Measurements from ENCODE around the gene CCDC120.

DNA sequence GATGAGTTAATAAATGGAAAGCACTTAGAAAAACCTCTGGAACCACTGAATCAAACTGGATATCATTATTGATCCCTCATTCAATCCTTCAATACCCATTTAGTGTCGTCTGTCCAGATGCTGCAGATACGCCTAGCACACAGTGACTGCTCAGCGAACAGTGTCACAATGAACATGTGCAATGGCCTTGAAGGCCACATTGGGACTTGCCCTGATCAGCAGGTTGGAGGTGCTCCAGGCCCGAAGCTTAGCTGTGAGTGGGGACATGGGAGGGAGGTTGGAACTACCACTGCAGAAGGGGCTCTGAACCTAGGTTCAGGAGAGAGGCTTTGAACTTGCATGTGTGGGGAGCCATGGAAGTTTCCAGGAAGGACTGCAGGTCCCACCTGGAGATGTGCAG is 47.5 kb downstream of the CCDC120 start:
- TF ChIP-seq, protein P1, sequence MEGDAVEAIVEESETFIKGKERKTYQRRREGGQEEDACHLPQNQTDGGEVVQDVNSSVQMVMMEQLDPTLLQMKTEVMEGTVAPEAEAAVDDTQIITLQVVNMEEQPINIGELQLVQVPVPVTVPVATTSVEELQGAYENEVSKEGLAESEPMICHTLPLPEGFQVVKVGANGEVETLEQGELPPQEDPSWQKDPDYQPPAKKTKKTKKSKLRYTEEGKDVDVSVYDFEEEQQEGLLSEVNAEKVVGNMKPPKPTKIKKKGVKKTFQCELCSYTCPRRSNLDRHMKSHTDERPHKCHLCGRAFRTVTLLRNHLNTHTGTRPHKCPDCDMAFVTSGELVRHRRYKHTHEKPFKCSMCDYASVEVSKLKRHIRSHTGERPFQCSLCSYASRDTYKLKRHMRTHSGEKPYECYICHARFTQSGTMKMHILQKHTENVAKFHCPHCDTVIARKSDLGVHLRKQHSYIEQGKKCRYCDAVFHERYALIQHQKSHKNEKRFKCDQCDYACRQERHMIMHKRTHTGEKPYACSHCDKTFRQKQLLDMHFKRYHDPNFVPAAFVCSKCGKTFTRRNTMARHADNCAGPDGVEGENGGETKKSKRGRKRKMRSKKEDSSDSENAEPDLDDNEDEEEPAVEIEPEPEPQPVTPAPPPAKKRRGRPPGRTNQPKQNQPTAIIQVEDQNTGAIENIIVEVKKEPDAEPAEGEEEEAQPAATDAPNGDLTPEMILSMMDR (conservative IDR thresholded peaks at IDR 0.05), result no peak
- no peak for TF ChIP-seq EZH2 (IDR thresholded peaks at IDR 0.05; ENCODE audit: low read depth)
